Thoracic aorta (tissue), 2 donors: Measurements from ENCODE around the gene ATF7. TPM values are rescaled to one million over a fixed set of nuclear protein-coding genes. Genes with fewer than 3 reads are reported as not detected.

ENCODE experiments used
- ATAC-seq: fragments of 150-250 bp; one replicate; pipeline ENCODE4 v1.8.0; 2017; ENCODE audit warnings: low read depth; ENCODE audit not compliant: insufficient number of reproducible peaks, low FRiP score
- DNase-seq: peaks from one replicate; pipeline ENCODE4 v3.0.0-alpha.2; 2020; ENCODE audit warnings: low spot score
- H3K27ac ChIP-seq, 2 donors: fragments of 200-600 bp; sonication (generic); 1 replicate in 1 of 2; 2 replicates in 1 of 2; pipeline ENCODE4 v1.5.1; 2016; ENCODE audit warnings: mild to moderate bottlenecking in 2 of 2, moderate library complexity in 2 of 2
- H3K27me3 ChIP-seq: fragments of 200-600 bp; sonication (generic); replicated peaks from 2 replicates; pipeline ENCODE4 v1.6.0; 2016; ENCODE audit warnings: mild to moderate bottlenecking; ENCODE audit not compliant: insufficient read depth
- H3K36me3 ChIP-seq: fragments of 200-600 bp; sonication (generic); one replicate; pipeline ENCODE4 v1.5.1; 2016
- H3K4me1 ChIP-seq, 2 donors: fragments of 200-600 bp; sonication (generic); 1 replicate in 1 of 2; 2 replicates in 1 of 2; pipeline versions ENCODE4 v1.5.1 to v1.6.0; 2016; ENCODE audit warnings: low read depth in 2 of 2, mild to moderate bottlenecking in 1 of 2; ENCODE audit not compliant: control insufficient read depth in 1 of 2
- H3K4me3 ChIP-seq: fragments of 200-600 bp; sonication (generic); 2 replicates; pipeline ENCODE4 v1.5.1; 2016; ENCODE audit warnings: mild to moderate bottlenecking
- H3K9me3 ChIP-seq: fragments of 200-600 bp; sonication (generic); 2 replicates; pipeline ENCODE4 v1.5.1; 2016
- total RNA-seq, 2 donors: library from RNA; depleted of rRNA; stranded (reverse); fragments of >200 nt; gene quantifications; one replicate each; pipeline versions ENCODE4 v1.1.0 to v1.2.3, GENCODE V29; 2016
- TF ChIP-seq, protein P1 (sequence below): fragments of 200-600 bp; sonication (generic); IDR thresholded peaks from one replicate; pipeline ENCODE4 v1.5.1; 2019; ENCODE audit warnings: antibody characterized with exemption

Gene ATF7
- total RNA-seq, 2 donors from 2014 or later = 24.4 to 82.1 TPM

DNA sequence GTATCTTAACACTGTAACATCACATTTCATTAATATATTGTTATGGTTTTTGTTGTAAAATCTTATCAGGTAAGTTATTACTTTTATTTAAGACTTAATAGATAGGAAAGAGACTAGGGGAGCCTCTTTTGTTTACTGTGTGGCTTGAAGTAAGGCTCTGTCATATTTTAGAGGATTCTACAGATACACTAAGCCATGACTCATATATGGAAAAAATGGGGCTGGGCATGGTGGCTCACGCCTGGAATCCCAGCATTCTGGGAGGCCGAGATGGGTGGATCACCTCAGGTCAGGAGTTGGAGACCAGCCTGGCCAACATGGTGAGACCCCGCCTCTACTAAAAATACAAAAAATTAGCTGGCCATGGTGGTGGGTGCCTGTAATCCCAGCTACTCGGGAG is 95.3 kb downstream of the ATF7 start:
- peaks cover 64% of the 10 kb centered on the region for H3K36me3 ChIP-seq

DNA sequence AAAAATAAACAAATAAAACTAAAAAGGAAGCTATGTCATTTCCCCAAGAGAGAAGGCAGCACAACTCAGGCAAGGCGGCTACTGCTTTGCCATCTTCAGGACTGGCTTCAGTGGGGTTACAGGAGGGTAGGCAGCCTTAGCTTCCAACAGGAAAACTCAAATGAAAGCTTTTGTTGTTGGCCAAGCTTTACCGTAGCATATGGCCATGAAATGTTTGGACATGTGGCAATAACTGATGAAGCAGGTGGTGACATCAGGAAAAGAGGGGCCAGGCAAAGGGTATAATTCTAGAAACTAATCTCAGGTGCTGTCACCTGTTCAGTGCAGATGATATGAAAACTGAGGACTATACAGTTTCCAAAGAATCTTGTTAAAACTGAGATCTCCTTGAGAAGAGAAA is 96.1 kb downstream of the ATF7 start:
- H3K9me3 ChIP-seq = no peaks in the 10 kb centered on the region
- peaks cover 63% of the 10 kb centered on the region for H3K36me3 ChIP-seq
- no peaks in the 10 kb centered on the region for H3K27me3 ChIP-seq
- H3K4me1 ChIP-seq = no peaks in the 10 kb centered on the region
- TF ChIP-seq, protein P1, sequence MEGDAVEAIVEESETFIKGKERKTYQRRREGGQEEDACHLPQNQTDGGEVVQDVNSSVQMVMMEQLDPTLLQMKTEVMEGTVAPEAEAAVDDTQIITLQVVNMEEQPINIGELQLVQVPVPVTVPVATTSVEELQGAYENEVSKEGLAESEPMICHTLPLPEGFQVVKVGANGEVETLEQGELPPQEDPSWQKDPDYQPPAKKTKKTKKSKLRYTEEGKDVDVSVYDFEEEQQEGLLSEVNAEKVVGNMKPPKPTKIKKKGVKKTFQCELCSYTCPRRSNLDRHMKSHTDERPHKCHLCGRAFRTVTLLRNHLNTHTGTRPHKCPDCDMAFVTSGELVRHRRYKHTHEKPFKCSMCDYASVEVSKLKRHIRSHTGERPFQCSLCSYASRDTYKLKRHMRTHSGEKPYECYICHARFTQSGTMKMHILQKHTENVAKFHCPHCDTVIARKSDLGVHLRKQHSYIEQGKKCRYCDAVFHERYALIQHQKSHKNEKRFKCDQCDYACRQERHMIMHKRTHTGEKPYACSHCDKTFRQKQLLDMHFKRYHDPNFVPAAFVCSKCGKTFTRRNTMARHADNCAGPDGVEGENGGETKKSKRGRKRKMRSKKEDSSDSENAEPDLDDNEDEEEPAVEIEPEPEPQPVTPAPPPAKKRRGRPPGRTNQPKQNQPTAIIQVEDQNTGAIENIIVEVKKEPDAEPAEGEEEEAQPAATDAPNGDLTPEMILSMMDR = no peak
- no peak overlapping the region for H3K4me3 ChIP-seq
- no peak for ATAC-seq
- no peak for DNase-seq
- no peak overlapping the region for H3K27ac ChIP-seq

More for the DNA sequence above, 95.3 kb downstream of the ATF7 start:
- H3K4me3 ChIP-seq = no peak overlapping the region
- H3K9me3 ChIP-seq = no peaks in the 10 kb centered on the region
- ATAC-seq = no peak
- no peaks in the 10 kb centered on the region for H3K27me3 ChIP-seq
- TF ChIP-seq, protein P1 = no peak
- no peak for DNase-seq
- H3K4me1 ChIP-seq = no peaks in the 10 kb centered on the region
- no peak overlapping the region for H3K27ac ChIP-seq

DNA sequence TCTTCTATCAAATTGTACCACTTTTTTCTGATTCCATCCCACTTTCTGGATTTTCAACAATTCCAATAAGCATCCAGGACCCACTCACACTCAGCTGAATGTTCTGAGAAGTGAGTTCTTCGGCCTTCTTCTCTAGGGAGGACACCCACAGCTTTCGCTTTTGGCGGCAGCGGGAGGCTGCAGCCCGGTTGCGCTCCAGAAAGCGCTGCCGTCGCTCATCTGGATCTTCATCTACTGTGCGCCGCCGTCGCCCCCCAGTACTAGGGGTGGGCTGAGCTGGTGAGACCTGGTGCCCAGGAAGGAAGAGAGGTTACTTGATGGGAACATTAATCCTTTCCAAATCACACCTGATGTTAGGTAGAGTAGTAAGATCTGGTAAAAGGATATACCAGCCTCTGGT is 101.7 kb downstream of the ATF7 start:
- no peaks in the 10 kb centered on the region for H3K27me3 ChIP-seq
- DNase-seq (no peak), ATAC-seq (no peak)
- no peaks in the 10 kb centered on the region for H3K4me1 ChIP-seq
- peaks cover 62% of the 10 kb centered on the region for H3K36me3 ChIP-seq
- no peaks in the 10 kb centered on the region for H3K9me3 ChIP-seq
- TF ChIP-seq, protein P1 = no peak
- no peak overlapping the region for H3K27ac ChIP-seq
- no peak overlapping the region for H3K4me3 ChIP-seq

DNA sequence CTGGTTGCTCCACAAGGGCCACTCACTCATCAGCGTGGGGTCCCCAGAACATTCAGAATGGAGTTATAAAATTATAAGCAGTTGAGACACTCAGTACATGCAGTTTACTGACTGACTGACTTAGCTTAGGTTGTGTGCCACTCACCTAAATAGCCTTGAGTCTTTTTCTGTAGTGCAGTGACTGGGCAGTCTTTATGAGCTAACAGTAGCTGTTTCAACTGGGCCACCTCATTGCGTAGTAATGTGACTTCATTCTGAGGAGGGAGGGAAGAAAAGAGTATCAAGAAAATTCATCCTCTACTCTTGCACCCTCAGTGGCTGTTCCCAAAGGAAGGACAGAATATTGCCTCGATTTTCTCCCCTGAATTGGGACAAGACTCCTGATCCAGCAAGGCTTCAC is 103.1 kb downstream of the ATF7 start:
- no peaks in the 10 kb centered on the region for H3K4me1 ChIP-seq
- ATAC-seq (no peak), DNase-seq (no peak)
- peaks cover 61% of the 10 kb centered on the region for H3K36me3 ChIP-seq
- no peaks in the 10 kb centered on the region for H3K9me3 ChIP-seq
- no peak overlapping the region for H3K4me3 ChIP-seq
- no peak overlapping the region for H3K27ac ChIP-seq
- TF ChIP-seq, protein P1 = no peak
- H3K27me3 ChIP-seq = no peaks in the 10 kb centered on the region

DNA sequence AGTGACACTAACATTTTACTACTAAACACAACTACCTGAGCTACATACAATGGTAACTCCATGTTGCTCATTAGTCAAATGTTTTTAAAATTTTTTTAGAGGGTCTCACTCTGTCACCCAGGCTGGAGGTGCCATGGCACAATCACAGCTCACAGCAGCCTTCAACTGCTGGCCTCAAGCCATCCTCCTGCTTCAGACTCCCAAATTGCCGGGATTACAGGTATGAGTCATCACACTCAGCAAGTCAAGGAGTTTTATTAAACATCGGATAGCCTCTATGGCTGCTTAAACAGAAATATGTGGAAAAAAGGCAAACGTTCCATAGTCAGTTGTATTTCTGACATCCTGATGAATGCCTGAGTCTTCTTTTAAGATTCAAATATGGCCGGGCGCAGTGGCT is 107.8 kb downstream of the ATF7 start:
- H3K4me1 ChIP-seq = peaks cover 0 to 8% of the 10 kb centered on the region in 2 donors
- TF ChIP-seq, protein P1 = no peak
- no peak overlapping the region for H3K4me3 ChIP-seq
- H3K27me3 ChIP-seq = no peaks in the 10 kb centered on the region
- H3K27ac ChIP-seq = no peak overlapping the region
- ATAC-seq = no peak
- no peak for DNase-seq
- peaks cover 79% of the 10 kb centered on the region for H3K36me3 ChIP-seq
- H3K9me3 ChIP-seq = no peaks in the 10 kb centered on the region
